Aorta (tissue), 5 donors: ENCODE data around the gene ANK2. TPM values are rescaled to one million over a fixed set of nuclear protein-coding genes. Genes with fewer than 3 reads are reported as not detected.

Experiments
- ATAC-seq: fragments of 200-7000 bp; cut with Tn5 transposase; one replicate; pipeline ENCODE4 v1.9.1; 2022; ENCODE audit warnings: moderate library complexity; ENCODE audit not compliant: low FRiP score
- DNase-seq, 2 donors: peaks; one replicate each; pipeline ENCODE4 v3.0.0-alpha.2; 2020
- H3K27ac ChIP-seq, 2 donors: one replicate each; pipeline ENCODE4 v1.5.1; 2013; ENCODE audit warnings: low read length in 2 of 2, mild to moderate bottlenecking in 2 of 2, moderate library complexity in 2 of 2, control low read depth in 1 of 2, inconsistent platforms in 1 of 2, low read depth in 1 of 2
- H3K27me3 ChIP-seq, 2 donors: one replicate each; pipeline ENCODE4 v1.6.1; 2013; ENCODE audit warnings: control low read depth in 1 of 2, low read length in 1 of 2, mild to moderate bottlenecking in 1 of 2, moderate library complexity in 1 of 2; ENCODE audit not compliant: insufficient read depth in 2 of 2, control insufficient read depth in 1 of 2
- H3K36me3 ChIP-seq, 2 donors: one replicate each; pipeline ENCODE4 v1.6.1; 2013; ENCODE audit warnings: control low read depth in 1 of 2, low read length in 1 of 2, mild to moderate bottlenecking in 1 of 2; ENCODE audit not compliant: insufficient read depth in 2 of 2, control insufficient read depth in 1 of 2
- H3K4me1 ChIP-seq, 2 donors: one replicate each; pipeline ENCODE4 v1.6.1; 2013; ENCODE audit warnings: low read length in 2 of 2, control low read depth in 1 of 2, mild to moderate bottlenecking in 1 of 2, moderate library complexity in 1 of 2; ENCODE audit not compliant: insufficient read depth in 2 of 2, control insufficient read depth in 1 of 2
- H3K4me3 ChIP-seq, 2 donors: one replicate each; pipeline ENCODE4 v1.5.1; 2013; ENCODE audit warnings: low read length in 2 of 2, control low read depth in 1 of 2, mild to moderate bottlenecking in 1 of 2
- H3K9me3 ChIP-seq: one replicate; pipeline ENCODE4 v1.6.1; 2013; ENCODE audit warnings: mild to moderate bottlenecking, low read length; ENCODE audit not compliant: control insufficient read depth
- WGBS, 2 donors: extraction: QIAGEN DNeasy Blood & Tissue Kit; methylation state at CpG; one replicate each; pipeline ENCODE4 v1.1.7; 2013; 5-methylcytosine and 5-hydroxymethylcytosine counted together
- intact Hi-C, 2 donors: fragments of 100-400 bp; cut with DNase I; formaldehyde crosslinking; loops; one replicate each; pipeline versions ENCODE4 v1.14.2 to v1.15.0; 2022
- polyA plus RNA-seq, 2 donors: library from polyadenylated mRNA; stranded (reverse); fragments of 200-250 nt; gene quantifications; one replicate each; pipeline ENCODE4 v1.2.3, GENCODE V29; 2013
- total RNA-seq, 2 donors: library from RNA; stranded (reverse); fragmentation: NEBNext Ultra II Directional; extraction: Animal tissue kit (Norgen Biotek cat#: 25700); gene quantifications; one replicate each; pipeline ENCODE4 v1.2.1, GENCODE V29; 2021
- donor health status: healthy with polysubstance abuse.
- donor health status: Bipolar disorder and iron deficiency.
- donor health status: DM: no; HTN: no; CAD: no.
- donor health status: DM: no; HTN: no; CAD: no.
- donor health status: DM: yes; HTN: yes; CAD: no.

Gene ANK2
- total and polyA plus RNA-seq, 4 donors = 1.6 to 117 (median 36.6) TPM

DNA sequence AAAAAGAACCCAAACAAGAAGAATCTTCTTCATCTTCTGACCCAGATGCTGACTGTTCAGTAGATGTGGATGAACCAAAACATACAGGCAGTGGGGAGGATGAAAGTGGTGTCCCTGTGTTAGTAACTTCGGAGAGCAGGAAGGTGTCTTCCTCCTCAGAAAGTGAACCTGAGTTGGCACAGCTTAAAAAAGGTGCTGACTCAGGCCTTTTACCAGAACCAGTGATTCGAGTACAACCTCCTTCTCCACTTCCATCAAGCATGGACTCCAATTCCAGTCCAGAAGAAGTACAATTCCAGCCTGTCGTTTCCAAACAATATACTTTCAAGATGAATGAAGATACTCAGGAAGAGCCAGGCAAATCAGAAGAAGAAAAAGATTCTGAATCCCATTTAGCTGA is 307.0 kb downstream of the ANK2 start:
- ATAC-seq (no peak), DNase-seq (no peak)
- 94 to 95% methylated on average over 3 of the region's 3 CpGs for WGBS, 2 donors
- H3K27me3 ChIP-seq = no peaks in the 10 kb centered on the region
- intact Hi-C loops = no loop called here
- no peaks in the 10 kb centered on the region for H3K4me1 ChIP-seq
- no peaks in the 10 kb centered on the region for H3K36me3 ChIP-seq
- H3K27ac ChIP-seq = no peak overlapping the region
- H3K4me3 ChIP-seq = no peak overlapping the region
- no peaks in the 10 kb centered on the region for H3K9me3 ChIP-seq

DNA sequence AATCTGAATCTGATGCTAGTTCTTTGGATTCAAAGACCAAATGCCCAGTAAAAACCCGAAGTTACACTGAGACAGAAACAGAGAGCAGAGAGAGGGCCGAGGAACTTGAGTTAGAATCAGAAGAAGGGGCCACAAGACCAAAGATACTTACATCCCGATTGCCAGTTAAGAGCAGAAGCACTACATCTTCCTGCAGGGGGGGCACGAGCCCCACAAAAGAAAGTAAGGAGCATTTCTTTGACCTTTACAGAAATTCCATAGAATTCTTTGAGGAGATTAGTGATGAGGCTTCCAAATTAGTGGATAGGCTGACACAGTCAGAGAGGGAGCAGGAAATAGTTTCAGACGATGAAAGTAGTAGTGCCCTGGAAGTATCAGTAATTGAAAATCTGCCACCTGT is 309.3 kb downstream of the ANK2 start:
- no peak overlapping the region for H3K27ac ChIP-seq
- H3K9me3 ChIP-seq = no peaks in the 10 kb centered on the region
- no peak overlapping the region for H3K4me3 ChIP-seq
- H3K27me3 ChIP-seq = no peaks in the 10 kb centered on the region
- ATAC-seq (no peak), DNase-seq (no peak)
- intact Hi-C loops = no loop called here
- no peaks in the 10 kb centered on the region for H3K4me1 ChIP-seq
- peaks cover 0 to 2% of the 10 kb centered on the region in 2 donors for H3K36me3 ChIP-seq
- WGBS, 2 donors = 86 to 88% methylated on average over 5 of the region's 5 CpGs

DNA sequence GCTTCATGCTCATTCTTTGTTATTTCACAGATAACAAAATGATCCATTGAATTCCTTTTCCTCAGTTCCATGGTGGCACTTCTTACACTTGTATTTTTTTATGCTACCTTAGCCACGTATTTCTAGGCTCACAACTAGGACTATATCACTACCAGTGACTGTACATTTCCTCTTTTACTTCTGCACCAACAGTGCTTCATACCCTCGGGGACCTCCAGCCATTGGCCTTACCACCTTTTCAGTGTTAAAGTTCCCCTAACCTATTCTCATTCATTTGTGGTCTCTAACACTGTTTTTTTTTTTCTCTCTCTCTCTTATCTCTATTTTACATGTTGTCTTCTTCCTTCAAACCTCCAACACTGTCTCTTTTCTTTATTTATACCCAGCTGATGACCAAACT is 315.9 kb downstream of the ANK2 start:
- no peak for ATAC-seq
- WGBS, 2 donors = 70 to 78% methylated on average over 2 of the region's 2 CpGs
- no peaks in the 10 kb centered on the region for H3K27me3 ChIP-seq
- H3K4me1 ChIP-seq = no peaks in the 10 kb centered on the region
- intact Hi-C loops = no loop called here
- H3K9me3 ChIP-seq = no peaks in the 10 kb centered on the region
- DNase-seq = no peak
- no peak overlapping the region for H3K4me3 ChIP-seq
- H3K27ac ChIP-seq = no peak overlapping the region
- peaks cover 0 to 2% of the 10 kb centered on the region in 2 donors for H3K36me3 ChIP-seq

DNA sequence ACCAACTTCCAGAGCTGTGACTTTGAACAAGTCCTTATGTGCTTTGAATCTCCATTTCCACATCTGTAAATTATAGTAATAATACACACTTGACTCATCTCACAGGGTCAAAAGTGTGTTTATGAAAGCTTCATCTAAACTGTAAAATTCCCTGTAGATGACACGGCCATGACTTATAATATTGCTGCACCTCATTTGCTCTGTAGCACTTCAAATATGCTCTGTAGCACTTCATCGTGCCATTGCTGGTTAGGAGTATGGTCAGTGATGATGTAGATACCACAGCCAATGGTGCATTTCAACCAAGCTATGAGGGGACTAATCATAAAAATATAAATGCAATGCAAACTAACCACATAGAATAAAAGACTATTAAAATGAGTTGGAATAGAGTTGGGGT is 318.6 kb downstream of the ANK2 start:
- H3K27me3 ChIP-seq = no peaks in the 10 kb centered on the region
- H3K36me3 ChIP-seq = peaks cover 0 to 2% of the 10 kb centered on the region in 2 donors
- H3K27ac ChIP-seq = no peak overlapping the region
- WGBS, 2 donors = 87 to 95% methylated on average over 2 of the region's 2 CpGs
- no peak overlapping the region for H3K4me3 ChIP-seq
- DNase-seq = no peak
- intact Hi-C loops = no loop called here
- no peak for ATAC-seq
- no peaks in the 10 kb centered on the region for H3K9me3 ChIP-seq
- H3K4me1 ChIP-seq = no peaks in the 10 kb centered on the region

DNA sequence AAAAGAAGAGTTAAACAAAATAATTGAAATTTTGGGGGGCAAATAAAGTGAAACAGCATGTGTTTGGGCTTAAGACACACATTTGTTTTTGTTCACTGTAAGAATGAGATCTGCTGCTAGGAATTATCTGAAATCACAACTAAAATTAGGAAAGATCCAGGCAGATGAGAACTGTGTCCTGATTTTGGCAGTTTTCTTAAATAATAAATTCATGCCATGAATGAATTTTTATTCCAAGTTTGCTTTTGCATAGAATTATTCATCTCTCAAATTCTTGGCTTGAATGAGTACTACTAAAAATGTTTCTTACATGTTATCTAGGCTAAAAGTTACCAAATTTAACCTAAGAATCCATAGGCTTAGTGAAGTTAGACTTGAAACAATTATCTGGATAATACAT is 321.7 kb downstream of the ANK2 start:
- Histone ChIP-seq H3K27ac (no peak overlapping the region), H3K36me3 (no peaks in the 10 kb centered on the region), H3K4me3 (no peak overlapping the region), H3K4me1 (no peaks in the 10 kb centered on the region), H3K9me3 (no peaks in the 10 kb centered on the region), H3K27me3 (no peaks in the 10 kb centered on the region)
- intact Hi-C loops = no loop called here
- no peak for DNase-seq
- ATAC-seq = no peak

DNA sequence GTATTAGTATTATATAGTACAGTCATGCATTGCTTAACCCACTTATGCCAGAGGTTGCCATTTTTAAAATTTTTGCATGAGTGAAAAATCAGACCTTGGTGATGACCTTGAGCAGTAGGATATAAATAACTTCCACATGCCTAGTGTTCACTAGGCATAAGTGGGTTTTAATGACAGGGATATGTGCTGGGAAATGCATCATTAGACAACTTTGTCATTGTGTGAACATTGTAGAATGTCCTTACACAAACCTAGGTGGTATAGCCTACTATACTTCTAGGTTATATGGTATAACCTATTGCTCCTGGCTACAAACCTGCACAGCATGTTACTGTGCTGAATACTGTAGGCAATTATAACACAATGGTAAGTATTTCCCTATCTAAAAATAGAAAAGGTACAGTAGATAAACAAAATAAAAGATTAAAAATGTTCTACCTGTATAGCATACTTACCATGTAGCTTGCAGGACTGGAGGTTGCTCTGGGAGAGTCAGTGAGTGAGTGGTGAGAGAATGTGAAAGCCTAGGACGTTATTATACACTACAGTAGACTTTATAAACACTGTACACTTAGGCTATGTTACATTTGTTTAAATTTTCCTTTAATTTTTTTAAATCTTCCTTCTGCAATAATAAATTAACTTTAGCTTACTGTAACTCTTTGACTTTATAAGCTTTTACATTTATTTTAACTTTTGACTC is 326.7 kb downstream of the ANK2 start:
- ATAC-seq = no peak
- Histone ChIP-seq H3K9me3 (no peaks in the 10 kb centered on the region), H3K4me1 (no peaks in the 10 kb centered on the region), H3K36me3 (no peaks in the 10 kb centered on the region), H3K27me3 (no peaks in the 10 kb centered on the region), H3K27ac (no peak overlapping the region), H3K4me3 (no peak overlapping the region)
- intact Hi-C loops = no loop called here
- DNase-seq = no peak
- WGBS, 2 donors = 88 to 97% methylated on average over 1 of the region's 1 CpG

DNA sequence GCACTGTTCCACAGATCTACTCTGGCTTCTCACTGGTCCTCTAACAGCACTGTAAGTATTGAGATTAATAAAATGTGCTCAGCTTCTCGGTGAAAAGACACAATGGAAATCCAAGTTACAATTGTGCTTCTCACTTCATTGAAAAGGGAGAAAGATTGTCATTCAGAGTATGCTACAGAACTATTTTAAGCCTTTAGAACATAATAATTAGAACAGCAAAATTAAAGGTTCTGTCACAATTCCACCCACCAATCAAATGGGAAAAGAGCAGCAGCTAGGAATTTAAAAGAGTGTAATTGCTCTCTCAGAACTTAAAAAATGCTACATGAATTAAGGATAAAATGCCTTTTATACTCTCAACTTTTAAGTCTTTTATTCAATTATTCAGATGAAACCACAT is 329.4 kb downstream of the ANK2 start:
- WGBS, 2 donors = 91 to 92% methylated on average over 1 of the region's 1 CpG
- intact Hi-C loops = no loop called here
- Histone ChIP-seq H3K4me3 (no peak overlapping the region), H3K4me1 (no peaks in the 10 kb centered on the region), H3K27me3 (no peaks in the 10 kb centered on the region), H3K36me3 (no peaks in the 10 kb centered on the region), H3K9me3 (no peaks in the 10 kb centered on the region), H3K27ac (no peak overlapping the region)
- ATAC-seq = no peak
- DNase-seq = no peak

DNA sequence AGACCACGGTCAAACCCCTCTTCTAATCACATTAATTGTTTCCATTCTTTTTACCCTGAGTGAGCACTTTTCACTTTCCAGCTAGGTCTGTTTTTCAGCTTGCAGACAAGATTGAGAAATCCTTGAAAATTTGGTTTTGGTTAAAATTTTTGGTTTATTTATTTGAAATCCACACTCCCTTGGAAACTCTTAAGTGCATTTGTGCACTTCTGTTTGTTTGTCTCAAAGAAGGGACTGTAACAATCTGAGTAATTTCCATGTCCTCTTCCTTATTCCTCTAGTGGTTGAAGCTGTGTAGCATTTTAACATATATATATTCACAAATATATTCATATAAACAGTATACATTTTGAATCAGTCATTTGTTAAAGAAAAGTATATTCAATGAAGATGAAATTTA is 333.3 kb downstream of the ANK2 start:
- H3K27ac ChIP-seq = no peak overlapping the region
- no peaks in the 10 kb centered on the region for H3K36me3 ChIP-seq
- intact Hi-C loops = loop anchor here in 1 of 2 donors (10.0 kb wide), 1 partner anchor 502 kb away; no protein-coding TSS in a partner anchor
- 90 to 96% methylated on average over 1 of the region's 1 CpG for WGBS, 2 donors
- ATAC-seq (peak; percentile 69), DNase-seq (no peak)
- H3K27me3 ChIP-seq = no peaks in the 10 kb centered on the region
- no peaks in the 10 kb centered on the region for H3K4me1 ChIP-seq
- no peak overlapping the region for H3K4me3 ChIP-seq
- H3K9me3 ChIP-seq = no peaks in the 10 kb centered on the region

DNA sequence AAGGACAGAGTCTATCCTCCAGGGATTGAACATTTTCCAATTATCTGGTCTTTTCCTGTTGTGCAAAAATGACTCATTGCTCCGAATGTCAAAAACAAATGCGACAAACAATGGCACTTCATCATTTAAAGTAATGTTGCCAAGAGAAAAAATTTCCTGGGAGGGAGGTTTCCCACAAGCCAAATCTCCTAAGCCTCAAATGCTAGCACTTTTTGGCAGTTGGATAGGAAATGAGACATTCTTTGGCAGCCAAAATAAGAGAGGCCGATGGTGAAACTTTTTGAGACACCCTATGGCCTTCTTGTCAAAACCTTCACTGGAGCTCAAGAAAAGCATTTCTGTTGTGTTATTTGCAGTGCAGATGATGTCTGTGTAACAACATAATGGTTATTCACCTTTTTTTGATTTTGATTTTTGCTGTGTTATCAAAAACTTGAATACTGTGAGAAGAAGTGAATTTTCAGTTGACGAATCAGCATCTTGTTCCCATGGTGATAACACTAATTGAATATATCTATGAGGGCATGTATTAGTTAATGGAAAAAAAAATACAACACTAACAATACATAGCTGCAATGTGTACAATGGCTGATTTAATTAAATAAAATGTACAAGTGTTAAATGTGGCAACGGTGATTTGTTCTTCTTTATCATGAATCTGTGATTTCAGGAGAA is 333.8 kb downstream of the ANK2 start:
- Histone ChIP-seq H3K27ac (no peak overlapping the region), H3K4me3 (no peak overlapping the region), H3K27me3 (no peaks in the 10 kb centered on the region), H3K4me1 (no peaks in the 10 kb centered on the region), H3K36me3 (no peaks in the 10 kb centered on the region), H3K9me3 (no peaks in the 10 kb centered on the region)
- WGBS, 2 donors = 18 to 22% methylated on average over 5 of the region's 5 CpGs
- intact Hi-C loops = loop anchor here in 1 of 2 donors (10.0 kb wide), 1 partner anchor 502 kb away; no protein-coding TSS in a partner anchor
- ATAC-seq (peak; percentile 81), DNase-seq (no peak)
